Natural killer cell (primary cell): ENCODE measurements around the gene HDX. TPM values are rescaled to one million over a fixed set of nuclear protein-coding genes. Genes with fewer than 3 reads are reported as not detected.
"Not testable (repeated sequence)": the region's sequence is repeated elsewhere in the genome, so short reads cannot be mapped to it uniquely, and the experiment has no call there.

Source experiments
- ATAC-seq, 3 donors: fragments of 150-1000 bp in 2 of 3; fragments of 200-7000 bp in 1 of 3; cut with Tn5 transposase; 1 replicate in 1 of 3; 2 replicates in 2 of 3; pipeline ENCODE4 v1.10.0; 2021; ENCODE audit warnings: mild to moderate bottlenecking in 2 of 3, moderate library complexity in 2 of 3
- DNase-seq, 2 donors: peaks; one replicate each; pipeline versions ENCODE4 v3.0.0 to v3.0.0-alpha.2; 2013 to 2021; ENCODE audit warnings: mixed read lengths in 1 of 2
- H3K27ac ChIP-seq: one replicate; pipeline ENCODE4 v1.5.1; 2013; ENCODE audit warnings: mild to moderate bottlenecking, low read length
- H3K27me3 ChIP-seq: one replicate; pipeline ENCODE4 v1.6.1; 2013; ENCODE audit warnings: low read length; ENCODE audit not compliant: control insufficient read depth, insufficient read depth
- H3K36me3 ChIP-seq: one replicate; pipeline ENCODE4 v1.6.1; 2013; ENCODE audit warnings: low read length; ENCODE audit not compliant: control insufficient read depth, insufficient read depth
- H3K4me1 ChIP-seq: one replicate; pipeline ENCODE4 v1.6.1; 2013; ENCODE audit warnings: low read length; ENCODE audit not compliant: control insufficient read depth, insufficient read depth
- H3K4me3 ChIP-seq: one replicate; pipeline ENCODE4 v1.5.1; 2013; ENCODE audit warnings: low read length
- H3K9me3 ChIP-seq: one replicate; pipeline ENCODE4 v1.6.1; 2013; ENCODE audit warnings: low read length; ENCODE audit not compliant: control insufficient read depth, insufficient read depth
- H3K27ac Mint-ChIP-seq, 2 donors: one replicate each; pipeline ENCODE4 v1.8.0; 2022; ENCODE audit warnings: mild to moderate bottlenecking in 2 of 2, mixed read lengths in 2 of 2, moderate library complexity in 1 of 2
- H3K27me3 Mint-ChIP-seq, 2 donors: one replicate each; pipeline ENCODE4 v1.8.0; 2022; ENCODE audit warnings: low read depth in 2 of 2, mixed read lengths in 2 of 2
- H3K36me3 Mint-ChIP-seq: one replicate; pipeline ENCODE4 v1.8.0; 2022; ENCODE audit warnings: mixed read lengths
- H3K4me1 Mint-ChIP-seq, 2 donors: one replicate each; pipeline ENCODE4 v1.8.0; 2022; ENCODE audit warnings: mixed read lengths in 2 of 2
- H3K4me3 Mint-ChIP-seq: one replicate; pipeline ENCODE4 v1.8.0; 2022; ENCODE audit warnings: mild to moderate bottlenecking, moderate library complexity, mixed read lengths
- H3K9me3 Mint-ChIP-seq, 2 donors: one replicate each; pipeline ENCODE4 v1.8.0; 2022; ENCODE audit warnings: mixed read lengths in 2 of 2
- WGBS: methylation state at CpG from one replicate; pipeline ENCODE4 v1.1.7; 2013; ENCODE audit warnings: missing lambda C conversion rate; ENCODE audit not compliant: insufficient coverage; 5-methylcytosine and 5-hydroxymethylcytosine counted together
- intact Hi-C: fragments of 100-400 bp; cut with micrococcal nuclease; formaldehyde crosslinking; loops from one replicate; pipeline ENCODE4 v1.14.2; 2022
- total RNA-seq, 4 donors: library from RNA; stranded (reverse); fragments of 120-200 nt in 1 of 4; gene quantifications; one replicate each; pipeline versions ENCODE4 v1.2.3 to v1.2.4, GENCODE V29; 2013 to 2022
- TF ChIP-seq, protein P1 (sequence below): fragments of 200-600 bp; IDR thresholded peaks from one replicate; pipeline ENCODE4 v1.8.0; 2022; ENCODE audit warnings: antibody characterized with exemption

The HDX gene, protein sequence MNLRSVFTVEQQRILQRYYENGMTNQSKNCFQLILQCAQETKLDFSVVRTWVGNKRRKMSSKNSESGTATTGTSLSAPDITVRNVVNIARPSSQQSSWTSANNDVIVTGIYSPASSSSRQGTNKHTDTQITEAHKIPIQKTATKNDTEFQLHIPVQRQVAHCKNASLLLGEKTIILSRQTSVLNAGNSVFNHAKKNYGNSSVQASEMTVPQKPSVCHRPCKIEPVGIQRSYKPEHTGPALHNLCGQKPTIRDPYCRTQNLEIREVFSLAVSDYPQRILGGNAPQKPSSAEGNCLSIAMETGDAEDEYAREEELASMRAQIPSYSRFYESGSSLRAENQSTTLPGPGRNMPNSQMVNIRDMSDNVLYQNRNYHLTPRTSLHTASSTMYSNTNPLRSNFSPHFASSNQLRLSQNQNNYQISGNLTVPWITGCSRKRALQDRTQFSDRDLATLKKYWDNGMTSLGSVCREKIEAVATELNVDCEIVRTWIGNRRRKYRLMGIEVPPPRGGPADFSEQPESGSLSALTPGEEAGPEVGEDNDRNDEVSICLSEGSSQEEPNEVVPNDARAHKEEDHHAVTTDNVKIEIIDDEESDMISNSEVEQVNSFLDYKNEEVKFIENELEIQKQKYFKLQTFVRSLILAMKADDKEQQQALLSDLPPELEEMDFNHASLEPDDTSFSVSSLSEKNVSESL
- total RNA-seq = 1 to 10 TPM; 2.2 to 4.5 (median 4.2) TPM
- 6.7 TPM for total RNA-seq (2013)

GRCh38 chrX:84501798-84502628 lies at the start of gene HDX:
Gene HDX (minus strand): TSS chrX:84502453. CDS start chrX:84475397, 27,056 bp downstream.
- peak within 1 kb of the TSS; percentile 84 for H3K4me3 Mint-ChIP-seq
- intact Hi-C loops = no loop called here

DNA sequence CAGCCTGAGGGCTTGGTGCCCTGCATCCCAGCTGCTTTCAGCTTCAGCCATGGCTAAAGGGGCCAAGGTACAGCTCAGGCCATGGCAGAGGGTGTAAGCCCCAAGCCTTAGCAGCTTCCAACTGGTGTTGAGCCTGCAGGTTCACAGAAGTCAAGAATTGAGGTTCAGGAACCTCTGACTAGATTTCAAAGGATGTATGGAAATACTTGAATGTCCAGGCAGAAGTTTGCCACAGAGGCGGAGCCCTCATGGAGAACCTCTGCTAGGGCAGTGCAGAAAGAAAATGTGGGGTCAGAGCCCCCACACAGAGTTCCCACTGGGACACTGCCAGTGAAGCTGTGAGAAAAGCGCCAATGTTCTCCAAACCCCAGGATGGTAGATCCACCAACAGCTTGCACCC lies 39.1 kb upstream of the HDX start:
- H3K27ac Mint-ChIP-seq = not testable (repeated sequence)

More at GRCh38 chrX:84501798-84502628, at the start of gene HDX:
- ATAC-seq (peak; percentile 94 to 97 (median 96)), DNase-seq (peak; percentile 60 to 77)
- H3K27me3 Mint-ChIP-seq = no peaks in the 10 kb centered on the region
- no peaks in the 10 kb centered on the region for H3K36me3 Mint-ChIP-seq
- Histone ChIP-seq H3K27me3 (no peaks in the 10 kb centered on the region), H3K36me3 (no peaks in the 10 kb centered on the region), H3K9me3 (no peaks in the 10 kb centered on the region), H3K4me1 (no peaks in the 10 kb centered on the region), H3K4me3 (peak within 1 kb of the TSS; percentile 58), H3K27ac (peak within 1 kb of the TSS; percentile 75)
- peaks cover 0 to 8% of the 10 kb centered on the region in 2 donors for H3K4me1 Mint-ChIP-seq
- H3K9me3 Mint-ChIP-seq = no peaks in the 10 kb centered on the region
- TF ChIP-seq, protein P1, sequence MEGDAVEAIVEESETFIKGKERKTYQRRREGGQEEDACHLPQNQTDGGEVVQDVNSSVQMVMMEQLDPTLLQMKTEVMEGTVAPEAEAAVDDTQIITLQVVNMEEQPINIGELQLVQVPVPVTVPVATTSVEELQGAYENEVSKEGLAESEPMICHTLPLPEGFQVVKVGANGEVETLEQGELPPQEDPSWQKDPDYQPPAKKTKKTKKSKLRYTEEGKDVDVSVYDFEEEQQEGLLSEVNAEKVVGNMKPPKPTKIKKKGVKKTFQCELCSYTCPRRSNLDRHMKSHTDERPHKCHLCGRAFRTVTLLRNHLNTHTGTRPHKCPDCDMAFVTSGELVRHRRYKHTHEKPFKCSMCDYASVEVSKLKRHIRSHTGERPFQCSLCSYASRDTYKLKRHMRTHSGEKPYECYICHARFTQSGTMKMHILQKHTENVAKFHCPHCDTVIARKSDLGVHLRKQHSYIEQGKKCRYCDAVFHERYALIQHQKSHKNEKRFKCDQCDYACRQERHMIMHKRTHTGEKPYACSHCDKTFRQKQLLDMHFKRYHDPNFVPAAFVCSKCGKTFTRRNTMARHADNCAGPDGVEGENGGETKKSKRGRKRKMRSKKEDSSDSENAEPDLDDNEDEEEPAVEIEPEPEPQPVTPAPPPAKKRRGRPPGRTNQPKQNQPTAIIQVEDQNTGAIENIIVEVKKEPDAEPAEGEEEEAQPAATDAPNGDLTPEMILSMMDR = no peak
- peak within 1 kb of the TSS; percentile 68 to 91 for H3K27ac Mint-ChIP-seq
- WGBS = 3% methylated on average over 32 of the region's 38 CpGs

DNA sequence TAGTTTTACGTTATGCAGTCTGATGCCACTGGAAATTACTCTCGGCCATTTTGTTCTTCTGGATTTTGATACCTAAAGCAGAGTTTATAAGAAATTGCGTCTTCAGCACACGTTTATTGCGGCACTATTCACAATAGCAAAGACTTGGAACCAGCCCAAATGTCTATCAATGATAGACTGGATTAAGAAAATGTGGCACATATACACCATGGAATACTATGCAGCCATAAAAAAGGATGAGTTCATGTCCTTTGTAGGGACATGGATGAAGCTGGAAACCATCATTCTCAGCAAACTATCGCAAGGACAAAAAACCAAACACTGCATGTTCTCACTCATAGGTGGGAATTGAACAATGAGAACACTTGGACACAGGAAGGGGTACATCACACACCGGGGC lies 35.4 kb upstream of the HDX start:
- WGBS = 100% methylated on average over 2 of the region's 7 CpGs
- H3K9me3 ChIP-seq, H3K27ac ChIP-seq, H3K4me1 ChIP-seq, DNase-seq, H3K27me3 ChIP-seq, ATAC-seq, H3K4me1 Mint-ChIP-seq, H3K4me3 ChIP-seq, H3K4me3 Mint-ChIP-seq, H3K9me3 Mint-ChIP-seq, intact Hi-C loops, H3K36me3 ChIP-seq, H3K36me3 Mint-ChIP-seq, H3K27me3 Mint-ChIP-seq, H3K27ac Mint-ChIP-seq: not testable (repeated sequence)

More for the DNA sequence above, 39.1 kb upstream of the HDX start:
- H3K36me3 ChIP-seq, H3K36me3 Mint-ChIP-seq, H3K27me3 ChIP-seq, H3K4me3 Mint-ChIP-seq, ATAC-seq, H3K9me3 ChIP-seq, H3K27me3 Mint-ChIP-seq, H3K9me3 Mint-ChIP-seq, H3K4me1 ChIP-seq, H3K4me1 Mint-ChIP-seq, H3K4me3 ChIP-seq, H3K27ac ChIP-seq, DNase-seq, intact Hi-C loops: not testable (repeated sequence)
- 87% methylated on average over 2 of the region's 2 CpGs for WGBS

GRCh38 chrX:84488426-84488825 lies 13.8 kb downstream of the HDX start:
- Histone ChIP-seq H3K9me3 (no peaks in the 10 kb centered on the region), H3K27me3 (no peaks in the 10 kb centered on the region), H3K4me1 (no peaks in the 10 kb centered on the region), H3K36me3 (no peaks in the 10 kb centered on the region), H3K27ac (no peak overlapping the region), H3K4me3 (no peak overlapping the region)
- ATAC-seq (no peak), DNase-seq (no peak)
- no peak overlapping the region for H3K27ac Mint-ChIP-seq
- peaks cover 11% of the 10 kb centered on the region for H3K36me3 Mint-ChIP-seq
- H3K4me3 Mint-ChIP-seq = no peak overlapping the region
- peaks cover 0 to 7% of the 10 kb centered on the region in 2 donors for H3K27me3 Mint-ChIP-seq
- H3K4me1 Mint-ChIP-seq = no peaks in the 10 kb centered on the region
- TF ChIP-seq, protein P1 = no peak
- H3K9me3 Mint-ChIP-seq = no peaks in the 10 kb centered on the region
- intact Hi-C loops = no loop called here
